Hepatocyte (in vitro differentiated cells): Measurements from ENCODE around the gene SLC12A5. TPM values are rescaled to one million over a fixed set of nuclear protein-coding genes. Genes with fewer than 3 reads are reported as not detected.

ENCODE experiments used
- DNase-seq: peaks from one replicate; pipeline ENCODE4 v3.0.0-alpha.2; 2016; ENCODE audit warnings: low spot score
- H2AFZ ChIP-seq: fragments of 200-600 bp; sonication (generic); 2 replicates; pipeline ENCODE4 v1.6.0; 2016; ENCODE audit warnings: antibody characterized with exemption, mild to moderate bottlenecking
- H3K27ac ChIP-seq: fragments of 200-600 bp; sonication (generic); 2 replicates; pipeline ENCODE4 v1.5.1; 2016; ENCODE audit warnings: mild to moderate bottlenecking
- H3K27me3 ChIP-seq: fragments of 200-600 bp; sonication (generic); 2 replicates; pipeline ENCODE4 v1.6.1; 2016
- H3K36me3 ChIP-seq: fragments of 200-600 bp; sonication (generic); replicated peaks from 2 replicates; pipeline ENCODE4 v1.5.1; 2016; ENCODE audit warnings: low read depth; ENCODE audit not compliant: insufficient read depth
- H3K4me1 ChIP-seq: fragments of 200-600 bp; sonication (generic); 2 replicates; pipeline ENCODE4 v1.5.1; 2016; ENCODE audit warnings: mild to moderate bottlenecking, moderate library complexity; ENCODE audit not compliant: insufficient read depth
- H3K4me2 ChIP-seq: fragments of 200-600 bp; sonication (generic); 2 replicates; pipeline ENCODE4 v1.6.0; 2016
- H3K4me3 ChIP-seq: fragments of 200-600 bp; sonication (generic); 2 replicates; pipeline ENCODE4 v1.5.1; 2016; ENCODE audit warnings: mild to moderate bottlenecking
- H3K79me2 ChIP-seq: fragments of 200-600 bp; sonication (generic); 2 replicates; pipeline ENCODE4 v1.6.0; 2017; ENCODE audit warnings: mild to moderate bottlenecking
- H3K9me2 ChIP-seq: fragments of 200-600 bp; sonication (generic); replicated peaks from 2 replicates; pipeline ENCODE4 v1.6.0; 2017; ENCODE audit warnings: mild to moderate bottlenecking; ENCODE audit not compliant: insufficient read depth
- H3K9me3 ChIP-seq: fragments of 200-600 bp; sonication (generic); 2 replicates; pipeline ENCODE4 v1.5.1; 2016; ENCODE audit warnings: low read depth, mild to moderate bottlenecking
- H4K20me1 ChIP-seq: fragments of 200-600 bp; sonication (generic); 2 replicates; pipeline ENCODE4 v1.6.0; 2016; ENCODE audit warnings: mild to moderate bottlenecking; ENCODE audit not compliant: insufficient read depth, poor library complexity, severe bottlenecking
- CTCF ChIP-seq: fragments of 200-600 bp; sonication (generic); IDR thresholded peaks from 2 replicates; pipeline ENCODE4 v1.5.1; 2016; ENCODE audit warnings: antibody characterized with exemption, mild to moderate bottlenecking; ENCODE audit not compliant: poor library complexity
- EZH2 ChIP-seq: fragments of 200-600 bp; sonication (generic); IDR thresholded peaks from 2 replicates; pipeline ENCODE4 v1.6.1; 2016; ENCODE audit warnings: antibody characterized with exemption, mild to moderate bottlenecking, borderline replicate concordance
- EZH2phosphoT487 ChIP-seq: fragments of 200-600 bp; sonication (generic); IDR thresholded peaks from one replicate; pipeline ENCODE4 v1.6.1; 2018; ENCODE audit warnings: antibody characterized with exemption, mild to moderate bottlenecking, low read depth, moderate library complexity; ENCODE audit not compliant: unreplicated experiment, severe bottlenecking
- WGBS: methylation state at CpG from one replicate; pipeline ENCODE4 v1.1.6; 2016; ENCODE audit warnings: low lambda C conversion rate; ENCODE audit errors: missing lambda C conversion rate; 5-methylcytosine and 5-hydroxymethylcytosine counted together
- polyA plus RNA-seq: library from polyadenylated mRNA; unstranded; fragments of >200 nt; fragmentation: Nextera tagmentation; extraction: Ambion mirVana; gene quantifications from 2 replicates; pipeline ENCODE4 v1.2.1, GENCODE V29; 2016
- total RNA-seq: library from RNA; depleted of rRNA; stranded (reverse); fragments of >200 nt; gene quantifications from 2 replicates; pipeline ENCODE4 v1.2.3, GENCODE V29; 2014

The SLC12A5 gene
- total and polyA plus RNA-seq, 2 experiments from 2014 or later, result 0.57 to 3.1 TPM

- no peak overlapping the region for H3K27ac ChIP-seq
These were observed 21.4 kb downstream of the SLC12A5 start for GRCh38 chr20:46050444-46050843.

GRCh38 chr20:46050885-46051284, 21.9 kb downstream of the SLC12A5 start:
- H2AFZ ChIP-seq, result no peak overlapping the region
- H3K36me3 ChIP-seq, result no peaks in the 10 kb centered on the region
- no peaks in the 10 kb centered on the region for H4K20me1 ChIP-seq
- H3K27ac ChIP-seq, result no peak overlapping the region
- no peaks in the 10 kb centered on the region for H3K4me1 ChIP-seq
- peaks cover 3% of the 10 kb centered on the region for H3K27me3 ChIP-seq
- no peaks in the 10 kb centered on the region for H3K79me2 ChIP-seq
- no peaks in the 10 kb centered on the region for H3K9me2 ChIP-seq
- H3K4me2 ChIP-seq, result no peak overlapping the region
- TF ChIP-seq CTCF (no peak), EZH2phosphoT487 (no peak), EZH2 (no peak)
- no peaks in the 10 kb centered on the region for H3K9me3 ChIP-seq
- no peak overlapping the region for H3K4me3 ChIP-seq
- DNase-seq, result no peak

More at GRCh38 chr20:46050444-46050843, 21.4 kb downstream of the SLC12A5 start:
- Histone ChIP-seq H3K36me3 (no peaks in the 10 kb centered on the region), H2AFZ (no peak overlapping the region), H3K9me2 (no peaks in the 10 kb centered on the region), H4K20me1 (no peaks in the 10 kb centered on the region), H3K4me3 (no peak overlapping the region), H3K9me3 (no peaks in the 10 kb centered on the region), H3K4me1 (no peaks in the 10 kb centered on the region), H3K4me2 (no peak overlapping the region), H3K79me2 (no peaks in the 10 kb centered on the region), H3K27me3 (peaks cover 3% of the 10 kb centered on the region)
- 69% methylated on average over 10 of the region's 10 CpGs for WGBS
- no peak for DNase-seq
- TF ChIP-seq CTCF, result no peak
- TF ChIP-seq EZH2phosphoT487, result no peak
- no peak for TF ChIP-seq EZH2

GRCh38 chr20:46051556-46052308, 22.7 kb downstream of the SLC12A5 start:
- WGBS, result 82% methylated on average over 17 of the region's 19 CpGs

More at GRCh38 chr20:46051556-46052308, 22.7 kb downstream of the SLC12A5 start:
- no peak for DNase-seq
- no peaks in the 10 kb centered on the region for H3K79me2 ChIP-seq
- H3K4me2 ChIP-seq, result no peak overlapping the region
- H3K4me1 ChIP-seq, result no peaks in the 10 kb centered on the region
- H3K9me3 ChIP-seq, result no peaks in the 10 kb centered on the region
- H3K4me3 ChIP-seq, result no peak overlapping the region
- no peaks in the 10 kb centered on the region for H3K36me3 ChIP-seq
- H3K27me3 ChIP-seq, result peaks cover 6% of the 10 kb centered on the region
- no peaks in the 10 kb centered on the region for H4K20me1 ChIP-seq
- H2AFZ ChIP-seq, result no peak overlapping the region
- no peak overlapping the region for H3K27ac ChIP-seq
- TF ChIP-seq EZH2 (no peak), CTCF (no peak), EZH2phosphoT487 (no peak)
- no peaks in the 10 kb centered on the region for H3K9me2 ChIP-seq
